Measurements from ENCODE around the gene XXYLT1.

Gene XXYLT1

DNA sequence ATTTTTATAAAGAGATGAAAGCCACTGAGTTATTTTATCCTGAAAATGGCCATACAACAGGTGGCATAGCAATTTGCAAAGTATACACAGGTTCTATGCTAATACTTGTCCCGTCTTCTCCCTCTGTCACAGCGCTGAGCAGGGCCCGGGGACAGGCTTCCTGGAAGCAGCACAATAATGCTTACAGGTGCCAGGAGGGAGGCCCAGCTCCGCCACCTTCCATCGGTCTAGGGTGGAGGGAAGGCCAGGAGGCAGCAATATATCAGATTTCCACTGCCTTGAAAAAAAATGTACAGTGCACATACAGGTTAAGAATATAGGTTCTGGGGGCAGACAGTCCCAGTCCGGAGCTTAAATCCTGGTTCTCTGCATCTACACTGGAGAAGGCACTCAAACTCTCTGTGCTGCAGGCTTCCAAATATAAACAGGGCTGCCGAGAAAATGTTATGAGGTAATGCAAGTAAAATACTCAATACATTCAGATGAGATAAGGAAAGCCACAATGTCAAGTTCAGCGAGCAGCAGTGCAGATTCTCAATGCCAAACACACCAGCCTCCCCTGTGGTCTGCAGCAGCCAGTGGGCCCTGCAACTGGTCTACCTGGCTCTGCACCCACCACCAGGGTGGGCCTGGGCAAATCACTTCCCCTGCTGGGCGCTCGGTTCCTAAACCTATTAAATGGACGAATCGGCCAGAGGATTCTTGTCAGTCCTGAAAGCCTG lies 189.6 kb downstream of the XXYLT1 start:
- DNase-seq (ENCODE audit: extremely low spot score) = no peak
- ChIA-PET POLR2A (no interaction called here), CTCF (no interaction called here)
- TF ChIP-seq, protein P1, sequence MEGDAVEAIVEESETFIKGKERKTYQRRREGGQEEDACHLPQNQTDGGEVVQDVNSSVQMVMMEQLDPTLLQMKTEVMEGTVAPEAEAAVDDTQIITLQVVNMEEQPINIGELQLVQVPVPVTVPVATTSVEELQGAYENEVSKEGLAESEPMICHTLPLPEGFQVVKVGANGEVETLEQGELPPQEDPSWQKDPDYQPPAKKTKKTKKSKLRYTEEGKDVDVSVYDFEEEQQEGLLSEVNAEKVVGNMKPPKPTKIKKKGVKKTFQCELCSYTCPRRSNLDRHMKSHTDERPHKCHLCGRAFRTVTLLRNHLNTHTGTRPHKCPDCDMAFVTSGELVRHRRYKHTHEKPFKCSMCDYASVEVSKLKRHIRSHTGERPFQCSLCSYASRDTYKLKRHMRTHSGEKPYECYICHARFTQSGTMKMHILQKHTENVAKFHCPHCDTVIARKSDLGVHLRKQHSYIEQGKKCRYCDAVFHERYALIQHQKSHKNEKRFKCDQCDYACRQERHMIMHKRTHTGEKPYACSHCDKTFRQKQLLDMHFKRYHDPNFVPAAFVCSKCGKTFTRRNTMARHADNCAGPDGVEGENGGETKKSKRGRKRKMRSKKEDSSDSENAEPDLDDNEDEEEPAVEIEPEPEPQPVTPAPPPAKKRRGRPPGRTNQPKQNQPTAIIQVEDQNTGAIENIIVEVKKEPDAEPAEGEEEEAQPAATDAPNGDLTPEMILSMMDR (IDR thresholded peaks at IDR 0.05; ENCODE audit: control extremely low read depth, extremely low read depth, low read depth, missing control alignments) = no peak

DNA sequence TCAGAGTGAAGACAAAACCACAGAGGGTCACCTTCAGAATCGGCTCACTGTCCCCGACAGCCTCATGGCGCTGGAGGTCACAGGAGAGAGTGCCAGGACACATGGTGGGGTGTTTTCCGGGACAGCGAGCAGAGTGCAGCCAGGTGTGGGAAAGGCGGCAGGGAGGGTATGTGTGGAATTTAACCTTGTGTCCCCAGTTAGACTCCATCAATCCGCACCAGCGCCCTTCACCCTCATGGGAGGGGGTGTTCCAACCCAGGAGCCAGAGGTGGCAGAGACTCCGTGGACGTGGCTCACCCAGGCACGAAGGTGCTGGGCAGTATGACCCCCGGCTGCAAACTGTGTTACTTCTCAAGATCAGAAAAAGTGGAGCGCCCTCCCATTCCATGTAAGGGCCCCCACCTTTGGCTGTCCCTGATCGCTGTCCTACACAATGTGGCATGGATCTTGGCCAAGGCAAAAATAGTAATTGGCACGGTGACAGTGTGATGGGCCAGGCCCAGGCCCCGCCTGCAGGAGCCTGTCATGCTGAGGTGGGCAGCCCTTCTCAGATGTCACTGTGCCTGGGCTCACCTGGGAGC lies 190.3 kb downstream of the XXYLT1 start:
- CTCF ChIA-PET = no interaction called here
- TF ChIP-seq, protein P1 (IDR thresholded peaks at IDR 0.05; ENCODE audit: control extremely low read depth, extremely low read depth, low read depth, missing control alignments) = no peak

DNA sequence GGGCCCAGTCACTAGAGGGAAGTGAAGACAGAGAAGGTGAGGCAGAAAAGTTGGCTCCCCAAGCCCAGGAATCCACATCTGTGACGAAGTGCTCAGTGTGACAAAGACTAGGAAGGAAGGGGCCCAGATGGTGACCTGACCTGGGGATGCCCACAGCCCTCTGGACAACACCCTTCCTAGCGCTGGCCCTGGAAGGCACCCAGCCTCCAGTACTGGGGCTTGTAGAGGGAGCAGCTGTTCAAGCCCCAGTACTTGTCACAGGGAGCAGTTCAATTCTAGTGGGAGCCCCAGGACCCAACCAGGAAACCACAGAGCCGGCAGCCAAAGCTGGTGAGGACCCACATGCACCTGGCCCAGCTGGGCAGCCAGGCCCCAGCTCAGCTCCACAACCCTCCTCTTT lies 190.8 kb downstream of the XXYLT1 start:
- peak; percentile 55 for DNase-seq (ENCODE audit: extremely low spot score)
- TF ChIP-seq, protein P1 (IDR thresholded peaks at IDR 0.05; ENCODE audit: control extremely low read depth, extremely low read depth, low read depth, missing control alignments) = no peak
- CTCF ChIA-PET = no interaction called here
- POLR2A ChIA-PET = no interaction called here

More for the DNA sequence above, 190.3 kb downstream of the XXYLT1 start:
- DNase-seq (ENCODE audit: extremely low spot score) = no peak
- POLR2A ChIA-PET = no interaction called here

DNA sequence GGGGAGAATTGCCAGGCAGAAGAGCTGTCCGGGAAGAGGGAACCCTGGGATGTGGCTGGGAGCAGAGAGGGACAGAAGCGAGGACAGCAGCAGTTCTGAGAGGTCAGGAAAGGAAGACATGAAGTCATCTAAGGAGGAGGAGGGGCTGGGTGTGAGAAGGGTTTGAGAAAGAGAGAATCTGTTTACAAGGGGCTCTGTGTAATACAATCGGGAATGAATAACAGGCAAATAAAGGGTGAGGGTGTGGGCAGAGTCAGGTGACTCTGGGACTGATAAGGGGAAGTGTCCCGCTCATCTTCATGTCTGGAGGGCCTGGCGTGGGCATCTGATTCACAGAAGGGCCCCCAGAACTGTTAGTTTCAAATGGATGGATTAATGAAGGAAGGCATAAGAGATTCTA lies 191.3 kb downstream of the XXYLT1 start:
- DNase-seq (ENCODE audit: extremely low spot score) = no peak
- TF ChIP-seq, protein P1 (IDR thresholded peaks at IDR 0.05; ENCODE audit: control extremely low read depth, extremely low read depth, low read depth, missing control alignments) = no peak
- CTCF ChIA-PET = interaction anchor here (1.8 kb wide), 1 partner anchor 11 kb away, joined by 5 read pairs; no protein-coding TSS in a partner anchor
- POLR2A ChIA-PET = no interaction called here

DNA sequence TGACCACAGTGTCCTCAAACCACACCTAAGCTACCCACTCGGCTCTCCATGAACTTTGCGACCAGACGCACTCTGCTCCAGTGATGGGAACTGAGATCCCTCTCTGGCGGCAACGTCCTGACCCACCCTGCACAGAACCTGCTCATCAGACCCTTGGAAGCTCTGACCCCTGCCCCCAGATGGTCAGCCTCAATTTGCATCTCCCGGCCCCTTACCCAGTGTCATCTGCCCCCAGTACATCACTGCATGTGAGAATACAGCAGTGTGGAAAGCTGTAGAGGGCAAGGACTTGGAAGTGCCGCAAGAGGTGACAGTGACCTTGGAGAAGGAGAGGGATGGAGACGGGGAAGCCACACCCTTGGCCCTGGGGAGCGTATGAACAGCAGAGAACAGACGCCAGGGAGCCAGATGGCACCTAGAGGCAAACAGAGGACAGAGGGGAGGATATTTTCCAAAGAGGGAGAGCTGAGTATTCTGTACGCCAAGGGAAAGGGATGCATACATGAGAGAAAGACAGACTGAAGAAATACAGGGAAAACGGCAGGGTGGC lies 192.0 kb downstream of the XXYLT1 start:
- POLR2A ChIA-PET = no interaction called here
- DNase-seq (ENCODE audit: extremely low spot score) = no peak
- CTCF ChIA-PET = interaction anchor here (1.2 to 1.8 kb wide), 2 partner anchors 10 to 15 kb away, joined by 4 to 5 read pairs; no protein-coding TSS in a partner anchor
- TF ChIP-seq, protein P1 (IDR thresholded peaks at IDR 0.05; ENCODE audit: control extremely low read depth, extremely low read depth, low read depth, missing control alignments) = no peak

DNA sequence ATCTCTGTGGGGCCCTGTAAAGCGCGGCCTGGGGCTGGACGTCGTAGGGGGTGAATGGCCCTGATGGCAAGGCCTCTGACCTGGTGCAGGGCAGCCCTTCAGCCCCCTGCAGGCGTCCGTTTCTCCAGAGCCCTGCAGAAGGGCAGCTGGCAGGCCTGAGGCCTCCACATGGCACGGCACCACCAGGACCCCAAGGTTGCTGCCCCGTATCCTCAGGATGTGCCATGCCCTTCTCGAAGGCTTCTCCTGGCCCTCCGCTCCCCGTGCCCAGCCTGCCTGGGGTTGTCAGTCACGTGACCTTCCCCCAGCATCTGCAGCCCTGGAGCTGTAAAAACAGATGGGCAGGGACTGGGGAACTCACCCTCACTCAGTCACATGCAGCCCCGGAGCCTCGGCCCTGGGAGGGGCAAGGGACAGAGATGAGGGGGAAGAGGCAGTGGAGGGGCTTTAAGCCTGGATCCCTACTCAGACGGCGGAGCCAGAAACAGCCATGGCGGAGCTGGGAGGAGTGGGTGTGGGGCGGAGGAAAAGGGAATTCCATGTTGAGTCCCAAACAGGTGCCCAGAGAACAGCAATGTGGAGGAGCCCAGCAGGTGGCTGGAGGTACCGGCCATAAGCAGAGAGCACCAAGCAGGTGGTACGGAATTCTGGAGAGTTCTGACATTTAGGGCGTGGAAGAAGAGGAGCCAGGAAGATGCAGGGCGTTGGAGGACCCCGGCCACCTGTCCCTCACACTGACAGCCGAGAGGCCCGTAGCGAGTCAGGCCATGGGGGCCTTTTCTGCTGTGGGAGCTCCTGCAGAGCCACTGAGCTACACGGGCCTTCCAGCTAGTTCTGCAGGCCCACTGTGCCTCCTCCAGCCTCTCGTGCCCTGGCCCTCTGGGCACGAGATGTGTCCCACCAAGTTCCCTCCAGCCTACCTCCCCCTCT lies 193.1 kb downstream of the XXYLT1 start:
- DNase-seq (ENCODE audit: extremely low spot score) = no peak
- ChIA-PET CTCF (interaction anchor here (1.2 to 1.8 kb wide), 2 partner anchors 9 to 14 kb away, joined by 4 to 5 read pairs; no protein-coding TSS in a partner anchor), POLR2A (no interaction called here)
- TF ChIP-seq, protein P1 (IDR thresholded peaks at IDR 0.05; ENCODE audit: control extremely low read depth, extremely low read depth, low read depth, missing control alignments) = no peak

All from GM10248 (cell line).